HG02973 (cell line): ENCODE data around the gene MED13L.
"Not testable (repeated sequence)": the region's sequence is repeated elsewhere in the genome, so short reads cannot be mapped to it uniquely, and the experiment has no call there.

Source experiments
- ATAC-seq: cut with Tn5 transposase; IDR thresholded peaks from one replicate; pipeline ENCODE4 v1.9.1; 2021; ENCODE audit warnings: moderate library complexity; ENCODE audit not compliant: unreplicated experiment

Gene MED13L

DNA sequence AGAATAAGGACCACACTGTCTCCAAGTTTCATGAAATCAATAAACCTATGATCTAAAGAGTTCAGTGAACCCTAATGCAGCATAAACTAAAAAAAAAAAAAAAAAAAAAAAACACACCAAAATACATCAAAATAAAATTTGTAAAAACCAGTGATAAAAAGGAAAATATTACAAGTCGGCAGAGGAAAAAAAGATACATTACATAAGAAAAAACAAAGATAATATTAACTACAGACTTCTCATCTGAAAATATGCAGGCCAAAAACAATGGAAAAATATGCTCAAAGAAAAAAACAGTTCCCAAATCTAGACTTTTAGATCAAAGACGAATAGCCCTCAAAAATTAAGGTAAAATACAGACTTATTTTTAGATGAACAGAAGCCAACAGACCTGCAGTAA is 27.6 kb downstream of the MED13L start:
- no peak for ATAC-seq

GRCh38 chr12:116248930-116249329 is 28.6 kb downstream of the MED13L start:
- no peak for ATAC-seq

GRCh38 chr12:116248433-116248832 is 29.1 kb downstream of the MED13L start:
- no peak for ATAC-seq

GRCh38 chr12:116247377-116247776 is 30.1 kb downstream of the MED13L start:
- no peak for ATAC-seq

DNA sequence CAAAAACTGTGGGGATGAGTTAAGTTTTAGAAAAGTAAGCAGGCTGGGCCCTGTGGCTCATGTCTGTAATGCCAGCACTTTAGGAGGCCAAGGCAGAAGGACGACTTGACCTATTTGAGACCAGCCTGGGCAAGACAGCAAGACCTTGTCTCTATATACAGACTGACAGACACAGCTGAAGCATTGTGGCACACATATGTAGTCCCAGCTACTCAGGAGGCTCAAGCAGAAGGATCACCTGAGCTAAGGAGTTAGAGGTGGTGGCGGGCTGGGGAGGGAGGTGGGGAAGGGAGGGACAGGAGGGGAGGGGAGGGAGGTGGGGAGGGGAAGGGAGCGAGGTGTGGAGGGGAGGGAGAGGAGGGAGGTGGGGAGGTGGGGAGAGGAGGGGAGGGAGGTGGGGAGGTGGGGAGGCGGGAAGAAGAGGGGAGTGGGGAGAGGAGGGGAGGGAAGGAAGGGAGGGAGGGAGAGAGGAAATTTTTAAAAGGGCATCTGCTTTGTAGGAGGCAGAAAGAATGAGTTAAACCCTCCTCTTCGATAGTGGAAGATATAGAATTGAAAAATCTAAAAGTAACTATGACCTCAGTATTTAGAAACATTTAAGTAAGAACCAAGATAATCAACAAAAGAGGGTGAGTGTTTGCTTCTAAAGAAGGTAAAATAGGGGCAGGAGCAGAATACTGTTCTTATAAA is 30.9 kb downstream of the MED13L start:
- ATAC-seq: no peak

GRCh38 chr12:116245189-116245588 is 32.3 kb downstream of the MED13L start:
- ATAC-seq: no peak

GRCh38 chr12:116244474-116245090 is 32.9 kb downstream of the MED13L start:
- no peak for ATAC-seq

DNA sequence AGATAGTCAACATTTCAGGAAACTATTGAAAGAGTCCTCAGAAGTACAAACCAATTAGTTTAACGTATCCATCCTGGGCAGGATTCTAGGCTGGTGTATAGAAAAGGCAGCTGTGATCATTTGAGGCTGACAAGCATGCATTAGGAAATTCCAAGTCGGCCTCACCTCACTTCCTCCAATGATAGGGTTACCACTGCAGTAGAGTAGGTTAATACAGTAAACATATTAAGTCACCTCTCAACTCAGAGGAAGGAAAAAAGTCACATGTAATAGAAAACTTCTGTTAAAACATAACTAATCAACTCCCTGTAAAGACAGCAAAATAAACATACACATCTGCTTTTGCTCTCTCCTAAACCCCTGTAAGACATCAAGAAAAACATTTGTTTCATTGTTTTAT is 33.5 kb downstream of the MED13L start:
- ATAC-seq: no peak

DNA sequence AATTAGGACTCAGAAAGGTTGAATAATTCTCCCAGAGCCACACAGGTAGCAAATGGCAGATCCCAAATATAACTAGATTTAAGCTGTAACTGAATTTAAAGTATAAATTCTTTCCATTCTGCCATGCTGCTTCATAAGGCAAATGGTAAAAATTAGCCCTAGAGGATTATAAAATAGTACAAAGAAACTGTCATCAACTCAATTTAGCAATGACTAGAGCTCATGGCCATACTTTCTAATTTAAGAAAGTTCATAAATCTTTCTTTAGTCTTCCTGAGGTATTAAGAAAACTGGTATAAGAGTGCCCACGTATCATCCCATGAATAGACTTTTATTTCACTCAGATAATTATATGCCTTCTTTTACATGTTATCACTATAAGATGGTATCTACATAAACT is 34.8 kb downstream of the MED13L start:
- ATAC-seq: no peak

DNA sequence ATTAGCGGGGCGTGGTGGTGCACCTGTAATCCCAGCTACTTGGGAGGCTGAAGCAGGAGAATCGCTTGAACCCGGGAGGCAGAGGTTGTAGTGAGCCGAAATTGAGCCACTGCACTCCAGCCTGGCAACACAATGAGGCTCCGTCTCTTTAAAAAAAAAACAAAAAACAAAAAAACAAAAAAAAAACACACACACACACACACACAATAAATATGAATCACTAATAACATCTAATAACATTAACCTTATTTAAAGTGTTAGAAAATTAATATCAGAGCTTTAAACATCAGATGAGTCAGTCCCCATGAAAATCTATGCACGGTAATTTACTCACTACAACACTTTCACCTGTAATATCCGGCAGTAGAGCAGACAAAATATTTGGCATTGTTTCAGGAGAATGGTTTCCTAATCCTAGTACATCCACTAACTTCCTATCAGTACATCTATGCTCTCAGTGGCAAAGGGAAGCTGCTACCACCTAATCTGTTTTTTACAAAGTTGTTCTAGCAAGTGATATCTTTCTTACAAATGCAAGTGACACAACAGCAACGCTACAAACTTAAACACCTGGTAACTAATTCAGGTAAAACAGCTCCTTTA is 36.2 kb downstream of the MED13L start:
- ATAC-seq: no peak

DNA sequence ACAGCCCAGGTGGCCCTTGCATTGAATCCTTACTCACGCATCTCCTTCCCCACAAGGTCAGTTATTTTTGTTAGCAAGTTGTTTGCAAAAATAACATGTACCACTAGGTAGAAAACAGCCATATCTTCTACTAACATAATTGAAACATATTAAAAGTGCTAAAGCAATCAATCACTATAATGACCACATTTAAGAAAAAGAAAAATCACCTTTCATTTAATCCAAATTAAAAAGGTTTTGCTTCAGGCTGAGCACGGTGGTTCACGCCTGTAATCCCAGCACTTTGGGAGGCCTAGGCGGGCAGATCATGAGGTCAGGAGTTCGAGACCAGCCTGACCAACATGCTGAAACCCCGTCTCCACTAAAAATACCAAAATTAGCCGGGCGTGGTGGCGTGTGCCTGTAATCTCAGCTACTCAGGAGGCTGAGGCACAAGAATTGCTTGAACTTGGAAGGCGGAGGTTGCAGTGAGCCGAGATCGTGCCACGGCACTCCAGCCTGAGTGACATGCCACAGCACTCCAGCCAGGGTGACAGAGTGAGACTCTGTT is 38.8 kb downstream of the MED13L start:
- ATAC-seq: not testable (repeated sequence)

DNA sequence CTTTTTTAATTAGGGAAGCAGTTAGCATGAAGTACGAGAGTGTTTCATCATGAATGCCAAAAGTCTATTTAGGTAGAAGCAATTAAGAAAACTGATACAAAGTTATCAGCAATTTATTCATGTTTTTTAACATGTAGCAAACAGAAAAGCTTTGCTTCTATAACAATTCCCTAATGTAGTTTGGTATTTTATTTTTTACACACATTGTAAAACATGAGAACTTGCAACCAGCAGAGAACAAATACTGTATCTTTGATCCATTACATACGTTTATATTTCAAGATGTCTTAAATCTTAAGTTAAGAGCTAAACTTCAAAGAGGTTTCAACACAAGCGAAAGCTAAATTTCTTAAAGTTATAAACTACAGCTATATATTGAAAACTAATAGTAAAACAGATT is 39.3 kb downstream of the MED13L start:
- no peak for ATAC-seq

GRCh38 chr12:116236976-116237375 is 40.5 kb downstream of the MED13L start:
- ATAC-seq: no peak

- ATAC-seq: no peak
Observed at GRCh38 chr12:116236148-116236731, 41.3 kb downstream of the MED13L start.

DNA sequence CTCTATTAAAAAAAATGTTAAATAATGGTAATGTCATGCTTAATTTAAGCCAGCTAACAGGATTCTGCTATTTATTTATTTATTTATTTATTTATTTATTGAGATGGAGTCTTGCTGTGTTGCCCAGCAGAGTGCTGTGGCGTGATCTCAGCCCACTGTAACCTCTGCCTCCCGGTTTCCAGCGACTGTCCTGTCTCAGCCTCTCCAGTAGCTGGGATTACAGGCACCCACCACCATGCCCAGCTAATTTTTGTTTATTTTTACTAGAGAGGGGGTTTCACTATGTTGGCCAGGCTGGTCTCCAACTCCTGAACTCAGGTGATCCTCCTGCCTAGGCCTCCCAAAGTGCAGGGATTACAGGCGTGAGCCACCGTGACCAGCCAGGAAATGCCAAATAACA is 43.3 kb downstream of the MED13L start:
- not testable (repeated sequence) for ATAC-seq

- no peak for ATAC-seq
Observed at GRCh38 chr12:116233669-116234068, 43.8 kb downstream of the MED13L start.

GRCh38 chr12:116227811-116228210 is 49.7 kb downstream of the MED13L start:
- ATAC-seq: no peak

DNA sequence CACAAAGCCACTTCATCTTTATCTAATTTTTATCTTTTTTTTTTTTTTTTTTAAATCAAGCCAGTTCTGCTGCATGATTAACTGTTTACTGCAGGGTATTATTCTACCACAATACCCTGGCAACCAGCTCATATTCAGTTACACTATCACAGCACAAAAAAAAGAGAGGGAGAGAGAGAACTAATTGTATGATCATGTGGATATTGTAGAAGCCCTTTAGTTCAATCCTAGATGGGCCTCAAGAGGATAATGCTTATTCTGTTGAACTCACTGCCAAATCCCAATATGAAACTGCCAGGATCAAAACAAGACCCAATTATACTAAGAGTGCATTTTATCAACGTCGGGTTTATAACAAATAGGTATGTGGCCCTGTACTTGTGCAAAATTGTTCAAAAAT is 51.5 kb downstream of the MED13L start:
- ATAC-seq: no peak

GRCh38 chr12:116222358-116222757 is 55.1 kb downstream of the MED13L start:
- ATAC-seq: no peak

DNA sequence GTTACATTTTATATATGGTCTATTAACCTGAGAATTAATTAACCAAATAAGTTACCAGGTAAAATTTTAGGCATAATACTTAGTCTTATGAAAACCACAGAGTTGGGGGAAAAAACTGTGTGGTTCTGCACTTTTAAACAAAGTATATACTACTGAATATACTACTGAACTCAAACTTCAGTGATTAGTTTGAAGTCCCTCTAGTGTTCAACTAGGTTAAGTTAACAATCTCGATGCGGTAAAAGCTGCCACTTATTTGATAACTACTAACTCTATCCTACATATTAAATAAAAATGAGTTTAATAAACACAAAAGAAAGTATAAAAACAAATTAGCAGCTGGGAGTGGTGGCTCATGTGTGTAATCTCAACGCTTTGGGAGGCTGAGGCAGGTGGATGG is 56.7 kb downstream of the MED13L start:
- ATAC-seq: no peak

DNA sequence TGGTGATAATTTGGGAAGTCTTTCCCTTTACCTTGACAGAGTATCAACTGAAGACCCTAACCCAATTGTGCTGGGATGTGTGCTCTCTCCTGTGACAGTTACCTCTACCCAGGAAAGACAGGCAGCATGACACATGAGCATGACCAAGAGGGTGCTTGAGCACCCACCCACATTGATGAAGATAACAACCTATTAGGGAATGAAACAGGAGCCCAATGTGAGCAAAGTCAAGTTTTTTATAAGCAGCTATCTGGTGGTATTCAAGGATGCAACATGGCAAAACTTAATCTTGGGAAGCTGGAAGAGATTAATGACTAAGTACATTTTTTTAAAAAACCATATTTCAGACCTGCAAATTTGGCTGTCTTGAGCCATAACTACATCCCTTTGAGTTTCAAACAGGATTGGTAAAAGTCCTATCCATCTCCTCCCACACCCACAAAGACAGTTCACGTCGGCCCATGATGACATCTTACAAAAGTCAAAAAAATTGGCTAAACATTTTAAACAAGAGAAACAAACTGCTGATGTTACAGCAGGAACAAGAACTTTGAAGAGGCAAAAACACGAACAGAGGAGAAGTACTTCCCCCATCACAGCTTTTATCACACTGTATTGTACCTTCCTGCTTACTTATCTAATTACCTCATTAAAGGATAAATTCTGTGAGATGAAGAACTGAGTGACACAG is 60.3 kb downstream of the MED13L start:
- no peak for ATAC-seq
